ENCODE data around the gene TAX1BP1.
"Not testable (repeated sequence)": the region's sequence is repeated elsewhere in the genome, so short reads cannot be mapped to it uniquely, and the experiment has no call there.

Gene TAX1BP1

GRCh38 chr7:27843584-27844305, 103.8 kb downstream of the TAX1BP1 start:
- DNase-seq, result no peak
- ATAC-seq, result no peak

DNA sequence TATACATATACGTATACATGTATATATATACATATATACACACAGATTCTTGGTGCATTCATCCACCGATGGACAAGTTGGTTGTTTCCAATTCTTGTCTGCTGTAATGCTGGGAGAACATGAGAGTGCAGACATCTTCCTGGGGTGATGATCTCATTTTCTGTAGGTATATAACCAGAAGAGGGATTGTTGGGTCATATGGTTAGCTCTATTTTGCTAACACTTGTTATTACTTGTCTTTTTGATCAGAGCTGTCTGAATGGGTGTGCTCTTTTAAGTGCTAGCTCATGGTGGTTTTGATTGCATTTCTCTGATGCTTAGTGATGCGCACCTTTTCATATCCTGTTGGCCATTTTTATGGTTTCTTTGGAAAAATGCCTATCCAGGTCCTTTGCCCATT, 106.4 kb downstream of the TAX1BP1 start:
- no peak for ATAC-seq
- DNase-seq, result no peak

GRCh38 chr7:27850531-27850930, 110.6 kb downstream of the TAX1BP1 start:
- ATAC-seq (no peak), DNase-seq (no peak)

DNA sequence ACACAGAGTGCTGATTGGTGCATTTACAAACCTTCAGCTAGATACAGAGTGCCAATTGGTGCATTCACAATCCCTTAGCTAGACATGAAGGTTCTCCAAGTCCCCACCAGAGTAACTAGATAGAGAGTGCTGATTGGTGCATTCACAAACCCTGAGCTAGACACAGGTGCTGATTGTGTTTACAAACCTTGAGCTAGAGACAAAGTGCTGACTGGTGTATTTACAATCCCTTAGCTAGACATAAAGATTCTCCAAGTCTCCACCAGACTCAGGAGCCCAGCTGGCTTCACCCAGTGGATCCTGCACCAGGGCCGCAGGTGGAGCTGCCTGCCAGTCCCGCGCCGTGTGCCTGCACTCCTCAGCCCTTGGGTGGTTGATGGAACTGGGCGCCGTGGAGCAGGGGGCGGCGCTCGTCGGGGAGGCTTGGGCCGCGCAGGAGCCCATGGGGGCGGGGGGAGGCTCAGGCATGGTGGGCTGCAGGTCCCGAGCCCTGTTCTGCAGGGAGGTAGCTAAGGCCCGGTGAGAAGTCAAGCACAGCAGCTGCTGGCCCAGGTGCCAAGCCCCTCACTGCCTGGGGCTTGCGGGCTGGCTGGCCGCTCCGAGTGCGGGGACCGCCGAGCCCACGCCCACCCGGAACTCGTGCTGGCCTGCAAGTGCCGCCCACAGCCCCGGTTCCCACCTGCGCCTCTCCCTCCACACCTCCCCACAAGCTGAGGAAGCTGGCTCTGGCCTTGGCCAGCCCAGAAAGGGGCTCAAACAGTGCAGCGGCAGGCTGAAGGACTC, 116.9 kb downstream of the TAX1BP1 start:
- not testable (repeated sequence) for ATAC-seq

GRCh38 chr7:27860800-27861199, 120.8 kb downstream of the TAX1BP1 start:
- DNase-seq (no peak), ATAC-seq (no peak)

More for the DNA sequence above, 116.9 kb downstream of the TAX1BP1 start:
- DNase-seq, result not testable (repeated sequence)

DNA sequence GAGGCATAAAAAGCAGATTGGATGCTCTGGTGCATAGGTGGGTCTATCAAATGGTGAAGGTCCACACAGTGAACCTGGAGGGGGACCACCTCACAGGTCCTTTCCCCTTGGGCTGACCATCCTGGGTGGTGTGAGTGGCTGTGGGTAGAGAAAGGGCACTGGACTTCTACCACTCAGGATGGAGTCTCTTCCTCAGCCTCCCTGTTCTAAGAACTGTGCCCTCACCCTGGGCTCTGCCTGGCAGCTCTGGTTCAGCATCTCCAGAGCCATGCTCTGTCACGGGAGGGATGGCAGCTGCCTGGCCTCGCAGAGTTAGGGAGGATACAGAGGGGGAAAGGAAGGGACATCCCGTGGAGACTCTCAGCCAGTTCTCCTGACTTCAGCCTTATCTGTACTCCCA, 121.8 kb downstream of the TAX1BP1 start:
- ATAC-seq (no peak), DNase-seq (no peak)

DNA sequence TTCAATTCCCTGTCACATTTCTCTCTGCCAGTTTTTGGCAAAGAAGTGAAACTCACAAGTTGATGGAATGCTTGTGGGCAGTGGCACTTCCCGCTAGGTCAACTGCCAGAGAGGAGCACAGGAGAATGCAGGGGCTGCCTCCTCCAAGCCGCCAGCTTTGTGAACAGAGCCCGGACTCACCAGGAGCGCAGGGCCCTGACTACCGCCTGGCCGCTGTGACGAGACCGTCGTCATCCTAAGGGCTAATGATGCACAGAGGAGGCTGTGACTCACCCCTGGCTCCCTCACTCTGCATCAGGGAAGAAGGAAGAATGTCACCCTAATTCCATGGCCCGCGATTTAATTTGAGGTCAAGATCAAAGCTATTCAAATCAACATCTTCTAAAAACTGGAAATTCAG, 123.9 kb downstream of the TAX1BP1 start:
- no peak for DNase-seq
- ATAC-seq, result no peak

DNA sequence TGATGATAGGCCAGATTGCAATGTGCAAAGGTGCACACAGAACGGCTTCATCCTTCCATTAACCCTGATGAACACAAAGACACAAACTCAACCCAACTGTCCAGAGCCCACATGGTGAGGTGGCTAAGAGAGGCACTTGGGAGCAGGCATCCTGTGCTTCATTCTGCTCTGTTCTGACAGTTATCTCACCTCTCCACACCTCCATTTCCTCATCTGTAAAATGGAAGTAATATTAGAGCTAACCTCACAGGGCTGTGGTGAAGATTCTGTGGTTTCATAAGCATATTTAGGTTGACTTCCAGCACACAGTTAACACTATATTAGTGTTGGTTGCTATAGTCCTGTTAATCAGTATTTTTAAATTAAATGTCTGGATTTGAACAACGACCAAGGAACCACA, 126.3 kb downstream of the TAX1BP1 start:
- DNase-seq (no peak), ATAC-seq (no peak)

DNA sequence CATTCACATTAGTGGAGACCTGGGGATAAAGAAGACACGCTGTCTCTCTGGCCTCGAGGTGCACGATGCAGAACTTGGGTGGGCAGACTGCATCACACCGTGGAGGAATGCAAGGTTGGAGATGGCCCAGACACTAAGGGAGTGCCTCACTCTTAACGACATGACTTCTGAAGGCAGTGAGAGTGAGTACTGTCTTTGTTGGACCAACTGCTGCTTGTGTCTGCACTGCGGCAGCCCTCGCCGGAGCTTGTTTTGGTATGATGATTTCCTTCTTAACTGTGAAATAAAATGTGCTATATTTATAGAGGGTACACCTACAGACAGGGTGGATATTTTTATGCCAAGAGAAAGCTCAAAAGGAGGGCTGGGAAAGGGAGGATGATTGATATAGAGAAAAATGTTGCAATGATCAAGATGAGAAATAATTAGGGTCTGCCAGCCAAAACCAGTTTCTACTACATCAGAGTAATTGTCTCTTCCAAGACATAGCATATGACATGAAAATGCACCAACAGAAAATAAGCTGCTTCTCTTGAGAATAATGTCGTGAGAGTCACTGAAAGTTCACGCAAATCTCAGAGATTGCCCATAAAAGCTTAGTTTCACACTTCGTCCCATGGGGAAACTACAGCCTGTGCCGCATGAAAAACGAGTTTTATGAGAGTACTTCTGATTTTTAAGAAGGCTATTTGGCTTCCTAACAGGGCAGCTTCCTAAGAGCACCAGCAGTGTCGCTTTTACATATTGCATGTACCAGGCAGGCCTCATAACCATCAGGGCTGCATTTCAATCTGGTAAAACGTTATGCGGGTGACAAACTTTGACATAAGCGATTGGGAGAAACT, 127.1 kb downstream of the TAX1BP1 start:
- no peak for DNase-seq
- ATAC-seq, result no peak

DNA sequence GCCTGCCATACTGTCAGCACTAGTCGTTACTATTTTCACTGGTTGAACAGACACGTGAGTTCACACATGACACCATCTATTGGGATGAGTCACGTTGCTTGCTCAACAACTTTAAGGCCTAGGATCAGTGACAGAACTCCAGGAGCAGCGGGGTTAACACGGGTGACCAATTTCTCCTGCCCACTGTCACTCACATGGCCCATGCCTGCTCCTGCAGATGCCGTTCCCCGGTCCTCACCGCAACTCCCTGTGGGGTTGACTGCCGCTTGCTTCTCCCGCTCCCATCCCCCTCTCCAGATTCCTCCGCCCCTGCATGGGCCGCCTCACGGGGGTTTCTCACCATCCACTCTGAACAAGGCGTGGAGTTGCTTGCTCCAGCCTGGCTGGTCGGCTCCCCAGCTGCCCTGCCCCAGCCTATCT, 128.2 kb downstream of the TAX1BP1 start:
- ATAC-seq, result no peak
- no peak for DNase-seq

GRCh38 chr7:27869056-27869455, 129.1 kb downstream of the TAX1BP1 start:
- ATAC-seq (no peak), DNase-seq (no peak)

- ATAC-seq (no peak), DNase-seq (no peak)
Observed at GRCh38 chr7:27870595-27870994, 130.6 kb downstream of the TAX1BP1 start.

DNA sequence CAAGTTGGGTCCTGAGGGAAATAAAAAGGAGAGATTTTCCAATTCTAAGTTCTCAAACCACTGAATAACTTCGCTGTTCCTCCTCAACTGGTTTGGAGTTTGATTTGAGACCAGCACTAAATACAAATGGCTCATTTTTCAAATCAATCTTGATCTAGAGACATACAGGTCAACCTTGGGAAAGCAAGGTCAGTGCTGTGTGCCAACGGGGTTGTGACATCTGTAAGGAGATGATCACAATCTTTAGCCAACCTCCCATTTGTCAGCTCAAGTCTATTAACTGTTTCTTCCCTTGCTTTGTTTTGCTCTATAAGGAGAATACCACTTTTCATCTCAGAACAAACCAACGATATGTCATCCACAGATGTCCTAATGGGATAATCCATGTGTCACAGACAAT, 131.1 kb downstream of the TAX1BP1 start:
- DNase-seq (no peak), ATAC-seq (no peak)

GRCh38 chr7:27871866-27872265, 131.9 kb downstream of the TAX1BP1 start:
- ATAC-seq, result no peak
- no peak for DNase-seq

DNA sequence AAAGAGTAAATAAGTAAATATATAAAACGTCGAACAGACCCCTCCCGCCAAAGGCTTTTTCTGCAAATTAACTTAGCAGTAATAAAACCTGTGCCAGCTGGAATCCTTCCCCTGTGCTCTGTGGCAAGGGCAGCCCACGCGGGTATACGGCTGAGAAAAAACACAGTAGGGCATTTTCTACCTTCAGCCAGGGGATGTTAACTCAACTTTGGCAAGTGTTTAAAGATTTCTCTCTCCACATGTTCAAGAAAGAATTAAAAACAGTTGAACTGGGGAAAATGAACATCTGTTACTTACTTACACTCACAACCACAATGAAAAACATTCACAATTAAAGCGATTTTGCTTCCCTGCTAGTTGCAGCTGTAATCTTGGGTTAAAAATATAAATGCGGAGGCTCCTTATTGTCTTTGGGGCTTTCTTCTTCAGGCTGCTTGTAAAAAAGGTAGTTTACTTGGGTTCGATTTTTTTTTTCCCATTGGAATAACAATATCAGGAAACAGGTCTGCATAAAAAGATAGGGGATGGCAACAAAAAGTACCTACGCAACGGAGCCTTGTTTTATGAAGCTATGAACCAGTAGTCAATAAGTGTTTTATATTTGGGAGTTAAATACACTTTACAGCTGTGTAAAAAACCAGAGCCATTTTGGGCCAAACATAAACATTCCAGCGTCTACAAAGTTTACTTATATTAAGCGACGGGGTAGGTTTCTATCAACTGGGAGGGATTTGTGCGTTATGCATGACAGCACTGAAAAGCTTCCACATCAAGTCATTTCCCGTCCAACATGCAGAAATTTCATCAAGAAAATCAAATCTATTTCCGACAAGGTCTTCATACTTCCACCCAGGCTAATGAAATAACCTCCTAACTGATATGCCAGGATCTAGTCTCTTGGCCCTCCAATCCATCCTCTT, 132.7 kb downstream of the TAX1BP1 start:
- ATAC-seq (no peak), DNase-seq (no peak)

DNA sequence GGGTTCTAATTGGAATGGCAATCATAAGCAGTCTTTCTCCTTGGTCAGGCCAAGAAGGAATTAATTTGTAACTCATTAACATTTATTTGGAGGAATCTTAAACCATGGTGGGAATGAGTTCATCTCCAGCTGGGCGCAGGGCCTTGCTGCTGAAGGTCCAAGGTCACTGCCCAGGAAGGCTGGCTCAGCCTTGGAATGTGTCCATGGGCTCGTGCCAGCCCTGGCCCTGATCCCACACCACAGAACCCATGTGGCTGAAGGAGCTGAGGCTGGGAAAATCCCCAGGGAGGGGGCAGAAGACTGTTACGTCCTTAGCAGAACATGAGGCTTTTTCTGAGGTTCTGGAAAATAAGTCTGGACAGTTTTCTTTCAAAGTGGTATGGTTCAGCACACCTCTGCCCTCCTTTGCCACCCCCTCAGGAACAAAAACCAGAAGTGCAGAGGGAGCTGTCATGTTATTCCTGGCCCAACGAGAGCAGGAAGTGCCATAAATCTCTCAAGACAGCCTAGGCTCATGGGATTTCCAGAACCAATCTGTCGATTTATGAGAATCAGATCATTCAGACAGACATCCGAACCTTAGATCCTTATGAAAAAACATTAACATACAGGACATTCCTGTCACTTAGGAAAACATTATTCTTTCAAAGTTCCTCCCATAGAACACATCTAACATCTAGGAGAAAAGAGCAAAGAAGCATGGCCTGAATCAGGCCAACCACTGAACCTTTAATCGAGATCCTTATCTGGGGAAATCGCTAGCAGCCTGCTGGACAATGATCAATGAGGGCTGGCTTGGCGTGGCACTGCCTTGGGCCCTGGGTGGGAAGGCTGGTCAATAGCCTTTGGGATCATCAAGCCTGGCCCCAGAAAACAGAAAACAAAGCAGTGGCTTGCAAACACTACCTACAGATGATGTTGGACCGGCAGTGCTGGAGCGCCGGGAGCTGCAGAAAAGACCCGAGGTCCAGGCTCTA, 134.3 kb downstream of the TAX1BP1 start:
- DNase-seq (no peak), ATAC-seq (no peak)

DNA sequence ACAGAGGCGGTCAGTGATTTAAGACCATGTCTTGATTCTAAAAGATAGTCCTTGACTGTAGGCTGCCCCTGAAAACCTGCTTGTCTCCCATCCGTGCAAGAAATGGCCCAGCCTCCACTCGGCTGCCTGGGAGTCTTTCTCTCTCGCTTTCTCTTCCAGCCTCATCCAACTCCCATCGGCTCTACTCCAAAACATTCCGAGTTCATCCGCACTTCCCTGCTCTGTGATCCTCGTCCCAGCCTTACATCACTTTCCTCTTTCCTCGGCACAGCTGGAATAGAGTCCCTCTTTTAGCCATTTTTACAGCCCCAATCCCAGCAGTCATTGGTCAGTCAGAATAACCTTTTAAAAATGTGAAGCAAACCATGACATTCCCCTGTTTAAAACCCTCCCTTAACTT, 135.1 kb downstream of the TAX1BP1 start:
- DNase-seq (no peak), ATAC-seq (no peak)

DNA sequence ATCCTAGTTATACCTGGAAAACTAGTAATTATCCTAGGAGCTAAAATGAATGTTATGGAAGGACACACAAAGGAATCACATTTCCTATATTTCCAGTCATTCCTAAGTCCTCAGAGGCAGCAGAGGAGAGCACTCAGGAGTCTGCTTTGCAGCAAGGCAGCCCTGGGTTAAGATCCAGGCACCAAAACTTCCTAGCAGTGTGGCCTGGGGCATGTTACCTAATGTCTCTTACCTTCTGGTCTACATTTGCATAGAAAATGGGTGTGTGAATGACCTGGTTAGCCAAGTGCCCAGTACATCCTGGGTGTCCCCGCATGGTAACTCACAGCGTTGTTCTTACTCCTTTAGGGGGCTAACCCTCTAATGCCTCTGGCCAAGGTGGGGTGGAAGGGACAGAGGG, 135.9 kb downstream of the TAX1BP1 start:
- ATAC-seq (no peak), DNase-seq (no peak)

- DNase-seq (no peak), ATAC-seq (no peak)
Observed at GRCh38 chr7:27876756-27877155, 136.8 kb downstream of the TAX1BP1 start.

All from stimulated activated naive CD8-positive, alpha-beta T cell treated with anti-CD3 and anti-CD28 coated beads, Interleukin-15, Interleukin-2, amounts not matched to agents 100 U/mL and 50 U/mL, for 24 hours (primary cell).